ENCODE results near the gene GPR108.
A peak's percentile ranks its signal among the peaks of the same experiment; 100 is the strongest.

GPR108 gene

GRCh38 chr19:6729573-6730152, 7.7 kb downstream of the GPR108 start:
- no peak overlapping the region for H3K4me3 ChIP-seq (ENCODE audit: low read depth, low read length)
- TF ChIP-seq CTCF (conservative IDR thresholded peaks at IDR 0.05; ENCODE audit: low read depth, low read length): no peak
- DNase-seq (ENCODE audit: low read depth): no peak

- no peak for TF ChIP-seq CTCF (conservative IDR thresholded peaks at IDR 0.05; ENCODE audit: low read depth, low read length)
- no peak for DNase-seq (ENCODE audit: low read depth)
Observed at GRCh38 chr19:6728346-6728745, 9.0 kb downstream of the GPR108 start.

DNA sequence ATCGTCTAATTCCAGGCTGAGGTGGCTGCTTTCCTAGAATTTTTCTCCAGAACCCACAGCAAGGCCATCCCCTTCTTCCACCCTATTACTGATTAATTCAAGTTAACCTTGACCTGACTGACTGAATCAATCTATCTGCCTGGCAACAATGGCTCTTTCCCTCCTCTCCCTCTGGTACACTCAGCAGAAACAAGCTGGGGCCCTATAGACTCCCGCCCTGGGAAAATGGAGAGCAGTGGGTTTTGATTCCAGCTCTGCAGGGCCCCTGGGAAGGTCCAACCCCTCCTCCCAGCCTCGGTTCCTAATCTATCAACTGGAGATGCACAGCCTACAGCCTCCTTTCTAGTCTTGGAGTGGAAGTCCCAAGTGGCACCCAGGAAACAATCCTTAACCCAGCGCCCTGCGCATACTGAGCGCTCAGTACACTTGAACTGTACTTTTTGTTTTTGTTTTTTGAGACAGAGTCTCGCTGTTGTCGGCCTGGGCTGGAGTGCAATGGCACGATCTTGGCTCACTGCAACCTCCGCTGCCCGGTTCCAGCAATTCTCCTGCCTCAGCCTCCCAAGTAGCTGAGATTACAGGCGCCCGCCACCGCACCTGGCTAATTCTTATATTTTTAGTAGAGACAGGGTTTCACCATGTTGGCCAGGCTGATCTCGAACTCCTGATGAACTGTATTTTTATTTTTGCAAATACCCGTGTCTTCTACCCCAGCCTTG, 11.7 kb downstream of the GPR108 start:
- DNase-seq (ENCODE audit: low read depth): no peak
- no peak for TF ChIP-seq CTCF (conservative IDR thresholded peaks at IDR 0.05; ENCODE audit: low read depth, low read length)
- H3K4me3 ChIP-seq (ENCODE audit: low read depth, low read length): no peak overlapping the region

More at GRCh38 chr19:6728346-6728745, 9.0 kb downstream of the GPR108 start:
- H3K4me3 ChIP-seq (ENCODE audit: low read depth, low read length): no peak overlapping the region

DNA sequence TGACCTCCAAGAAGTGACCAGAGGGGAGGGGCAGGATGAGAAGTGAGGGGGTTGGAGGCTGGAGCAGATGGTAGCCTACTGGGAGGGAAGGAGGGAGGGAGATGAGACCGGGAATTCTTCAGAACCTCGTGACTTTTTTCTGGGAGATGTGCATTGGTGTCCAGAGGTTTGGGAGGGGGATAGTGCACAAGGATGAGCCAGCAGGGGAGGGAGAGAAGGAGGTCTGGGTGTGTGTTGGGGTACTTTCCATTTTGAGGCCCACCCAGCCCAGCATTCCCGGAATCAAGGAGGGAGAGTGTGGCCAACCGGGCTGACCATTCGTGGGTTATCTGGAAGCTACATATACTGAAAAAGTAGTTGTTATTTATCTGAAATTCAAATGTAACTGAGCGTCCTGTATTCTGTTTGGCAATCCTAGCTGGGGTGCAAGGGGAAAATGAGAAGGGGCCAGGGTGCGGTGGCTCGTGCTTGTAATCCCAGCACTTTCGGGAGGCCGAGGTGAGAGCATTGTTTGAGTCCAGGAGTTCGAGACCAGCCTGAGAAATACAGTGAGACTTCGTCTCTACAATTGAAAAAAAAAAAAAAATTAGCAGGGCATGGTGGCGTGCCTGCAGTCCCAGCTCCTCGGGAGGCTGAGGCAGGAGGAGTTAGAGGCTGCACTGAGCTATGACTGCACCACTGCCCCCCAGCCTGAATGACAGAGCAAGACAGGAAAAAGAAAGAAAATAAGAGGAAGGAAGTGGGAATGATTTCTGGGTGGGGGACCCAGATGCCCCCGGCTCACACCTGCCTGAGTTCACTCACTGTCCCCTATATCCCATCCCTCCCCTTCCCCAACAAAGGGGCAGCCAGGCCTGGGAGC, 12.5 kb downstream of the GPR108 start:
- H3K4me3 ChIP-seq (ENCODE audit: low read depth, low read length): no peak overlapping the region
- no peak for TF ChIP-seq CTCF (conservative IDR thresholded peaks at IDR 0.05; ENCODE audit: low read depth, low read length)
- no peak for DNase-seq (ENCODE audit: low read depth)

GRCh38 chr19:6723738-6724137, 13.6 kb downstream of the GPR108 start:
- no peak for TF ChIP-seq CTCF (conservative IDR thresholded peaks at IDR 0.05; ENCODE audit: low read depth, low read length)
- no peak overlapping the region for H3K4me3 ChIP-seq (ENCODE audit: low read depth, low read length)
- DNase-seq (ENCODE audit: low read depth): no peak

GRCh38 chr19:6723108-6723618, 14.2 kb downstream of the GPR108 start:
- peak; percentile 61 for DNase-seq (ENCODE audit: low read depth)
- H3K4me3 ChIP-seq (ENCODE audit: low read depth, low read length): no peak overlapping the region
- no peak for TF ChIP-seq CTCF (conservative IDR thresholded peaks at IDR 0.05; ENCODE audit: low read depth, low read length)

Data from choroid plexus epithelial cell (primary cell).